Esophagus muscularis mucosa (tissue), 4 donors: ENCODE data around the gene CD274.

ENCODE experiments used
- CTCF ChIP-seq, 3 experiments: fragments of 200-600 bp in 2 of 3; fragments of 450-650 bp in 1 of 3; sonication (generic) in 2 of 3; IDR thresholded peaks; one replicate each; pipeline ENCODE4 v1.5.1; 2017 to 2019; ENCODE audit warnings: antibody characterized with exemption in 3 of 3, mild to moderate bottlenecking in 2 of 3, moderate library complexity in 1 of 3
- EP300 ChIP-seq: sonication (generic); formaldehyde crosslinking; IDR thresholded peaks from one replicate; pipeline ENCODE4 v1.6.1; 2017; ENCODE audit warnings: antibody characterized with exemption
- POLR2A ChIP-seq: fragments of 450-650 bp; IDR thresholded peaks from one replicate; pipeline ENCODE4 v1.6.1; 2017; ENCODE audit warnings: antibody characterized with exemption, moderate library complexity, mild to moderate bottlenecking, low read depth
- POLR2AphosphoS5 ChIP-seq, 2 donors: sonication (generic); formaldehyde crosslinking; IDR thresholded peaks; one replicate each; pipeline ENCODE4 v1.6.1; 2017; ENCODE audit warnings: antibody characterized with exemption in 2 of 2

- no peak for TF ChIP-seq CTCF (IDR thresholded peaks at IDR 0.05)
- no peak for TF ChIP-seq POLR2A
- TF ChIP-seq POLR2AphosphoS5 (IDR thresholded peaks at IDR 0.05), result no peak
- TF ChIP-seq EP300, result no peak
Measured at GRCh38 chr9:5511935-5512580, 61.7 kb downstream of the CD274 start.
